Mucosa of rectum (tissue), 2 donors: Measurements from ENCODE around the gene CUX1.

Experiments
- H3K27ac ChIP-seq, 2 donors: one replicate each; pipeline ENCODE4 v1.7.0; 2013; ENCODE audit warnings: inconsistent platforms in 2 of 2, low read depth in 2 of 2, low read length in 2 of 2
- H3K27me3 ChIP-seq, 2 donors: one replicate each; pipeline ENCODE4 v1.7.0; 2013; ENCODE audit warnings: low read length in 2 of 2; ENCODE audit not compliant: control insufficient read depth in 2 of 2, insufficient read depth in 2 of 2
- H3K36me3 ChIP-seq, 2 donors: one replicate each; pipeline ENCODE4 v1.7.0; 2013; ENCODE audit warnings: low read length in 2 of 2; ENCODE audit not compliant: control insufficient read depth in 2 of 2, insufficient read depth in 2 of 2
- H3K4me1 ChIP-seq, 2 donors: one replicate each; pipeline ENCODE4 v1.7.0; 2013; ENCODE audit warnings: low read length in 2 of 2, mild to moderate bottlenecking in 1 of 2; ENCODE audit not compliant: control insufficient read depth in 2 of 2, insufficient read depth in 2 of 2
- H3K4me3 ChIP-seq, 2 donors: one replicate each; pipeline ENCODE4 v1.7.0; 2013; ENCODE audit warnings: low read length in 2 of 2
- H3K9ac ChIP-seq, 2 donors: one replicate each; pipeline ENCODE4 v1.7.0; 2013; ENCODE audit warnings: low read length in 2 of 2, low read depth in 1 of 2, mild to moderate bottlenecking in 1 of 2
- H3K9me3 ChIP-seq, 2 donors: one replicate each; pipeline ENCODE4 v1.7.0; 2013; ENCODE audit warnings: low read length in 2 of 2; ENCODE audit not compliant: control insufficient read depth in 2 of 2
- donor health status: healthy.
- donor health status: Normal muscosa, but diverticular disease.

CUX1 gene

DNA sequence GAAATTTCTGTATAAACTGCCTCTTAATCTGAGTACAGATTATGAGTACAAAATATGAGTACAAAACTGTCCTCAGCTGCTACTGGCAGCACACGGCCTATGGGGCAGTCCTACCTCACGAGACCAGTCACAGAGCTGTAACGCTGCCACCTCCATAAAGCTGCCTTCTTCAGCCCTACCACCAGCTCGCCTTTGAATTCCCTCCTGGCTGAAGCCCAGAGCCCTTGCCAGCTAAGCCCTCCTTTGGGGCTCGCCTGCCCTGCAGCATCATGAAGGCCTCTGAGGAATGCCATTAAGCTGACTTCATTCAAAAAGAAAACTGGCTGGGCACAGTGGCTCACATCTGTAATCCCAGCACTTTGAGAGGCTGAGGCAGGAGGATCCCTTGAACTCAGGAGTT is 289.2 kb downstream of the CUX1 start:
- no peaks in the 10 kb centered on the region for H3K4me1 ChIP-seq
- no peak overlapping the region for H3K27ac ChIP-seq
- H3K36me3 ChIP-seq: peaks cover 21 to 30% of the 10 kb centered on the region in 2 donors
- H3K9me3 ChIP-seq: no peaks in the 10 kb centered on the region
- no peak overlapping the region for H3K9ac ChIP-seq
- H3K27me3 ChIP-seq: no peaks in the 10 kb centered on the region
- no peak overlapping the region for H3K4me3 ChIP-seq

DNA sequence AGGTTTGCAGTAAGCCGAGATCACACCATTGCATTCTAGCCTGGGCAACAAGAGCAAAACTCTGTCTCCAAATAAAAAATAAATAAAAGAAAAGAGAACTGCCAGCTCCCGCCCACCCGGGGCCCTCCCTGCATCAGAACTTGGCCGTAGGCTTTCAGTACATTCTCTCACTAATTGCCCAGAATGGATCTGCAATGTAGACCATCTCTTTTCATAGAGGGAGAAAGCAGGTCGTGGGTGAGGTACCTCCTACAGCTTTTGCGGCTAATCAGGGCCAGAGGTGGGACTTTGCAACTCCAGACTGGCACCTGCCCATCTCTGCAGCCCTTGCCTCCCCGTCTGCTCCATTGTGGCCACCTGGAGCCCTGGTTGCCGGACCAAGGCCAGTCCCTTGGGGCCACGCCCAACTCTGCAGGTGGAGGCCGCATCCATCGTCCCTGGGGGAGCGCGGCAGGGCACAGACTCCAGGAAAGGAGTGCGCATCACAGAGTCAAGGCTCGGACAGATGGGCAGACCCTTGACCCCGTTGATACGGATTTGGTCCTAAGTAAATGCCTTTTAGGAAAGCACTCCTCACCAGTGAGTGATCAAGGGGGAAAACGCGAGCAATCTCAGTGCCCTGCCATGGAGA is 290.2 kb downstream of the CUX1 start:
- Histone ChIP-seq H3K27me3 (no peaks in the 10 kb centered on the region), H3K4me3 (no peak overlapping the region), H3K9ac (no peak overlapping the region), H3K4me1 (no peaks in the 10 kb centered on the region), H3K36me3 (peaks cover 18 to 29% of the 10 kb centered on the region in 2 donors), H3K27ac (no peak overlapping the region), H3K9me3 (no peaks in the 10 kb centered on the region)

DNA sequence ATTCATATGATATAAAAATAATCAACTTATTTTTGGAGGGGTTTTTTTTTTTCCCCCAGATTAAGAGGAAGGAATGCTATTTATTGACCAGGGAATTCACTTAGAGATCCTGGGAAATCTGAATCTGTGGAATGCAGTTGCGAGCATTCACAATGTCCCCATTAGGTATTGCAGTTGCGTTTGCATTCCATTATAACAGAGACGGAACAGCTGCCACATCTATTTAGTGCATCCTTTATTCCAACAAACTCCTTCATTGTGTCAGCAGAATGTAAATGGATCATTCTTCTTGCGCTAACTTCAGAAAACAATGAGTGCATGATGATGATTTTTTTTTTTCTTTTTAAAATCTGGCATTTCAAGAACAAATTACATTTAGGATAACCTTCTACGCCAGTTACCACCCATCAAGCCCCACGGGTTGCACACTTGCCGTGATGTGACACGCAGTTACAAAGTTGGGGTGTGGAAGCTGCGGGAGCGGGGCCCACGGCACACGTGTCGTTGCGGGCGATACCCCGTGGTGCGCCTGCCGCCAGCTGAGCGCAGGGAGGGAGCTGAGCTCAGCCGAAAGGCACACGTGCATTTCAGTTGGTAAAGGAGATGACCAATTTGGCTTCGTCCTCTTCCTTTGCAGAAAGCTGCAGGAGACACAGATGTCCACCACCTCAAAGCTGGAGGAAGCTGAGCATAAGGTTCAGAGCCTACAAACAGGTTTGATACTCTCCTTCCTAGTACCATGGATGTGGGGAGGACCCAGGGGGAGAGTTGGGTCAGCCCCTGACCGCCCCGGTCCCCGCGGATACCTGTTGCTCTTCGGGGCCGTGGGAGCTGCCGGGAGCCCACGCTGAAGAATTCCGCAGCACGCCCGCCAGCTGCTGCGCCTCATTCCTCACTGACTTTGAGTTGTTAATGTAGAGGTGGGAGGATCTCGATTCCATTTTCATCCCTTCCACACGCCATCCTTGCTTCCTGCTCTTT is 293.9 kb downstream of the CUX1 start:
- Histone ChIP-seq H3K27ac (no peak overlapping the region), H3K9ac (no peak overlapping the region), H3K9me3 (no peaks in the 10 kb centered on the region), H3K4me3 (no peak overlapping the region), H3K27me3 (no peaks in the 10 kb centered on the region), H3K36me3 (peaks cover 29 to 33% of the 10 kb centered on the region in 2 donors), H3K4me1 (no peaks in the 10 kb centered on the region)

DNA sequence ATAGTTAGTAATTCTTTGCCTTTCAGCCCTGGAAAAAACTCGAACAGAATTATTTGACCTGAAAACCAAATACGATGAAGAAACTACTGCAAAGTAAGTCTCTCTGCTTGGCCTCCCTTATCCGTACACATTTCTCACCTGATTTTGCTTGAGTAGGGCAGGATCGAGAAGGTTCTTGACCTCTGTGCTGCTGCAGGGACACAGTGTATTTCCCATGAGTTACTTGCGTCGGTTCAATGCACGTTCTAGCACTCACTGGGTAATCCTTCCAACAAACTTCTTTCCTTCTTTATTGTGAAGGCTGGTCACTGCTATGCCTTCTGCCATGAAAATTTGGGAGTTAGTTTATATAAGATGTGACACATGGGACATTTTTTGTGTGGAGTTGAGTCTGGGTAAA is 297.8 kb downstream of the CUX1 start:
- Histone ChIP-seq H3K27ac (no peak overlapping the region), H3K36me3 (peaks cover 26 to 32% of the 10 kb centered on the region in 2 donors), H3K27me3 (no peaks in the 10 kb centered on the region), H3K4me3 (no peak overlapping the region), H3K4me1 (no peaks in the 10 kb centered on the region), H3K9ac (no peak overlapping the region), H3K9me3 (no peaks in the 10 kb centered on the region)

DNA sequence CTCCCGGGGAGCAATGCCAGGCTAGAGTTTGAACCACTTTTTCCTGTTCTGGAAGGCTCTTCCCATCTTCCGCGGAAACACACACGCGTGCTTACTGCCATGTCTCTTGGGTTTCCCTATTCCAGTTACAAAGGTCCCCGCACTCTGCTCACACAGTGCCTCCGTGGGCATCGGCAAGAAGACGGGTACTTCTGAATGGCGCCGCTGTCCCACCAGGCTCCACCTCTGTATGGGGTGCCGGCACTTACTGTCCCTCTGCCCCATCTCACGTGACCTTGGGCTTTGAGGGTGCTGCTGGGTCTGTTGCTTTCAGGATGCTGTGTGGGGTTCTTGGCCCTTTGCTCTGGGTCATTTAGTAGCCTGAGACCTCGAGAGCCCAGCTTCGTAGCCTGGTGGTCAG is 298.5 kb downstream of the CUX1 start:
- Histone ChIP-seq H3K4me3 (no peak overlapping the region), H3K9ac (no peak overlapping the region), H3K9me3 (no peaks in the 10 kb centered on the region), H3K36me3 (peaks cover 24 to 32% of the 10 kb centered on the region in 2 donors), H3K4me1 (no peaks in the 10 kb centered on the region), H3K27ac (no peak overlapping the region), H3K27me3 (no peaks in the 10 kb centered on the region)

DNA sequence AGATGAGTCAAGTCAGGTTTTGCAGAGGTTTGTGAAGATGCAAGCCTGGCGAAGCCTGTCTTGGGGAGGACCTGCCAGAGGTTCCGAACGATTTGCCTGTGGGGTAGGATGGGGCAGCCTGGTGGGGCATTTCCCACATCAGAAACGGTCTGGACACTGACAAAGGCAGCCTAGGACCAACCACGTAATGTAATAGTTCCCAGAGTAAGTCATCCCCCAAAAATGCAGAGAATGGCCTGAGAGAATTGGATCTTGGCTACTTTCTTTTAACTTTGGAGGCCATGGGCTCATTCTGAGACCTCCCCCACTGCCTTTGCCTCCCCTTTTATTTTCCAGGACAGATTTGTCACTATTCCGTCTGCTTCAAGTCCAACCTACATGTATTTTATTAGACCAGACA is 300.3 kb downstream of the CUX1 start:
- Histone ChIP-seq H3K9me3 (no peaks in the 10 kb centered on the region), H3K4me3 (no peak overlapping the region), H3K36me3 (peaks cover 24 to 25% of the 10 kb centered on the region in 2 donors), H3K4me1 (peaks cover 6 to 7% of the 10 kb centered on the region in 2 donors), H3K27ac (no peak overlapping the region), H3K9ac (no peak overlapping the region), H3K27me3 (no peaks in the 10 kb centered on the region)

DNA sequence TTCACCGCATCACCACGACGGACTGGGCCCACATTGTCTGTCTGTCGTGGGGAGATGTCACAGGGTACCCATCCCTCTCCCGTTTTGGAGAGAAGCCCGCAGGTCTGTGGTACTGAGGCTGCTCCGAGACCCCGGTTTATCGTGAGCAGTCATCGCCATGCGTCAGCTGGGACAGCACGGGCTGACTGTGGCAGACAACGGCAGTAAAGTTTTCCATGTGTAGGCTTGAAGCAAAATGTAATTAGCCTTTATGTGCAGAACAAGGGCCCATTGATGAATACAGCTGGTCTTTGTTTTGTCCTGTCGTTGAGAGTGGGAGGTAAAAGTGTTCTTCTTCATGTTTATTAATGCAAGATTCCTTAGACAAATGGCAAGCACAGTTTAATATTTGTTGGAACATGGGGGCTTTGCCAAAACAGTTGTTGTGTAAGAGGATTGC is 301.8 kb downstream of the CUX1 start:
- H3K36me3 ChIP-seq: peaks cover 16 to 25% of the 10 kb centered on the region in 2 donors
- no peak overlapping the region for H3K4me3 ChIP-seq
- H3K27me3 ChIP-seq: no peaks in the 10 kb centered on the region
- no peak overlapping the region for H3K27ac ChIP-seq
- H3K4me1 ChIP-seq: peaks cover 6 to 7% of the 10 kb centered on the region in 2 donors
- H3K9me3 ChIP-seq: no peaks in the 10 kb centered on the region
- H3K9ac ChIP-seq: no peak overlapping the region

DNA sequence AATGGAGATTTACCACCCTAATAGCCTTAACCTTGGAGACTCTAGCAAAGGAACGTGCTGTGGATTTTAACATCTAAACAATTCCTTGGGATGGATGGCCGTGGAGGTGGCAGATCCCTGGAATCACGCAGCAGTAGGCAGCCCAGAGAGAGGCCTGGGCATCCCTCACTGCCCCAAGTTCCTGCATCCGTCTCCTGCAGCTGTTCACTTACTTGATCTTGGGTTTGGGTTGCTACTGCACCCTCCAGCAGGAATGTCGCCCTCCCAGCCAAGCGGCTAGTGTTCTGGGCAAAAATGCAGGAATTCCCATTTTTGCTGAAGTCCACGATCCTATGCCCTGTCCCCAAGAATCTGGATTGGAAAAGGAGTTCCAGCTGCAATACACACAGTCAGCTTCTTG is 302.5 kb downstream of the CUX1 start:
- no peak overlapping the region for H3K27ac ChIP-seq
- H3K9ac ChIP-seq: no peak overlapping the region
- H3K27me3 ChIP-seq: no peaks in the 10 kb centered on the region
- peaks cover 6 to 7% of the 10 kb centered on the region in 2 donors for H3K4me1 ChIP-seq
- no peak overlapping the region for H3K4me3 ChIP-seq
- H3K36me3 ChIP-seq: peaks cover 16 to 23% of the 10 kb centered on the region in 2 donors
- H3K9me3 ChIP-seq: no peaks in the 10 kb centered on the region

DNA sequence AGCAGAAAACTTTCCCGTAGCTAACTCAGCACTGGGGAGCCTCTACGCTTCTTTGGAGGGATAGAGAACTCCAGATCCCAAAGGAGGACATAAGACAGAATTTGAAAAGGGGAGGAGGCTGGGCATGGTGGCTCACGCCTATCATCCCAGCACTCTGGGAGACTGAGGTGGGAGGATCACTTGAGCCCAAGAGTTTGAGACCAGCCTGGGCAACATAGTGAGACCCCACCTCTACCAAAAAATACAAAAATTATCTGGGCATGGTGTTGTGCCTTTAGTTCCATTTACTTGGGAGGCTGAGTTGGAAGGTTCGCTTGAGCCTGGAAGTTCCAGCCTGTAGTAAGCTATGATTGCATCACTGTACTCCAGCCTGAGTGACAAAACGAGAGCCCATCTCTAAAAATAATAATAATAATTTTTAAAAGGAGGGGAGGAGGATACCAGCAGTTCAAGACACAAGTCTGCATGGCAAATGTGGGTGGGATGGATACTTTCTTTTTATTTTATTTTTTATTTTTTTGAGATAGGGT is 303.3 kb downstream of the CUX1 start:
- Histone ChIP-seq H3K9ac (no peak overlapping the region), H3K27ac (no peak overlapping the region), H3K4me3 (no peak overlapping the region), H3K36me3 (peaks cover 10 to 16% of the 10 kb centered on the region in 2 donors), H3K9me3 (no peaks in the 10 kb centered on the region), H3K4me1 (peaks cover 6 to 7% of the 10 kb centered on the region in 2 donors), H3K27me3 (no peaks in the 10 kb centered on the region)

DNA sequence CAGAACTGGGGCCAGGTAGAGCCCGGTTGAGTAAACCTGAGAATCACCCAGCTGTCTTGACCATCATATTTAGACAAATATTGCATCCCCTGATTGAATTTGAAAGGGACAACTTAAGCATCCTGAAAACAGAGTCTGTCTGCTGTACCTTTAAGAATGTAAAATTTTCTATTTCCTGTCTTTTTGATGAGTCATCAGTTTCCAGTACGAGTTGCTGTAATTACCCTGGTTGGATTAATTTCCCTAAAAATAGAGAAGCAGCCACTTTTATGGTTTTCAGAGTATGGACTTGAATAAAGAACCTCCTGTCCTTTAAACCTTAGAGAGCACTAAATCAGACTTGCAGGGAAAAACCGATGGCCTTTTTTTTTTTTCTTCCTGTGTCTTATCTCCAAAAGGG is 304.6 kb downstream of the CUX1 start:
- H3K9ac ChIP-seq: peak overlapping the region in 1 of 2 donors; percentile 4
- peaks cover 6 to 7% of the 10 kb centered on the region in 2 donors for H3K4me1 ChIP-seq
- H3K27ac ChIP-seq: peak overlapping the region; percentile 61 to 75
- H3K9me3 ChIP-seq: no peaks in the 10 kb centered on the region
- H3K36me3 ChIP-seq: peaks cover 3 to 5% of the 10 kb centered on the region in 2 donors
- H3K27me3 ChIP-seq: no peaks in the 10 kb centered on the region
- H3K4me3 ChIP-seq: no peak overlapping the region
